C4-2B (cell line): ENCODE measurements around the gene EXOC3L2.
A peak's percentile ranks its signal among the peaks of the same experiment; 100 is the strongest.

Experiments
- H3K27ac ChIP-seq: fragments of 450-650 bp; 2 replicates; pipeline ENCODE4 v1.5.1; 2017
- ZFX ChIP-seq: fragments of 450-650 bp; IDR thresholded peaks from 2 replicates; pipeline ENCODE4 v1.6.1; 2017
- TF ChIP-seq, protein P1 (sequence below): fragments of 450-650 bp; conservative IDR thresholded peaks from 2 replicates; pipeline ENCODE4 v1.5.1; 2017; ENCODE audit warnings: mild to moderate bottlenecking

EXOC3L2 gene

DNA sequence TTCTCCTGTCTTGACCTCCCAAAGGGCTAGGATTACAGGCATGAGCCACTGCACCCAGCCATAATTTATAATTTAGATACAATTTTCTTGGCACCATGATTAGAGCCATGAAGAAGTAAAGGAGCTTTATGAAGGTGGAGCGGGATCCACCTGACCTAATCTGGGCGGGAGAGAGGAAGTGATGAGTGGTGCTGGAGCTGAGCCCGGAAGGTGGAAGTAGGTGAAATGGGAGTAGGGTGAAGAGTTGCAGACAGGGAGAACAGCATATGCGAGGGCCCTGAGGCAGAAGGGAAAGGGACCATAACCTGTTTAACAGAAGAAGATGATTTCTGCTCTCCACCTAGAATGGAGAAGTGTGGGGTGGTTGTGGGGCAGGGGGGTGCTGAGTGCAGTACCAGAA, 62.4 kb downstream of the EXOC3L2 start:
- no peak overlapping the region for H3K27ac ChIP-seq
- TF ChIP-seq ZFX, result no peak
- TF ChIP-seq, protein P1, sequence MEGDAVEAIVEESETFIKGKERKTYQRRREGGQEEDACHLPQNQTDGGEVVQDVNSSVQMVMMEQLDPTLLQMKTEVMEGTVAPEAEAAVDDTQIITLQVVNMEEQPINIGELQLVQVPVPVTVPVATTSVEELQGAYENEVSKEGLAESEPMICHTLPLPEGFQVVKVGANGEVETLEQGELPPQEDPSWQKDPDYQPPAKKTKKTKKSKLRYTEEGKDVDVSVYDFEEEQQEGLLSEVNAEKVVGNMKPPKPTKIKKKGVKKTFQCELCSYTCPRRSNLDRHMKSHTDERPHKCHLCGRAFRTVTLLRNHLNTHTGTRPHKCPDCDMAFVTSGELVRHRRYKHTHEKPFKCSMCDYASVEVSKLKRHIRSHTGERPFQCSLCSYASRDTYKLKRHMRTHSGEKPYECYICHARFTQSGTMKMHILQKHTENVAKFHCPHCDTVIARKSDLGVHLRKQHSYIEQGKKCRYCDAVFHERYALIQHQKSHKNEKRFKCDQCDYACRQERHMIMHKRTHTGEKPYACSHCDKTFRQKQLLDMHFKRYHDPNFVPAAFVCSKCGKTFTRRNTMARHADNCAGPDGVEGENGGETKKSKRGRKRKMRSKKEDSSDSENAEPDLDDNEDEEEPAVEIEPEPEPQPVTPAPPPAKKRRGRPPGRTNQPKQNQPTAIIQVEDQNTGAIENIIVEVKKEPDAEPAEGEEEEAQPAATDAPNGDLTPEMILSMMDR, result no peak

DNA sequence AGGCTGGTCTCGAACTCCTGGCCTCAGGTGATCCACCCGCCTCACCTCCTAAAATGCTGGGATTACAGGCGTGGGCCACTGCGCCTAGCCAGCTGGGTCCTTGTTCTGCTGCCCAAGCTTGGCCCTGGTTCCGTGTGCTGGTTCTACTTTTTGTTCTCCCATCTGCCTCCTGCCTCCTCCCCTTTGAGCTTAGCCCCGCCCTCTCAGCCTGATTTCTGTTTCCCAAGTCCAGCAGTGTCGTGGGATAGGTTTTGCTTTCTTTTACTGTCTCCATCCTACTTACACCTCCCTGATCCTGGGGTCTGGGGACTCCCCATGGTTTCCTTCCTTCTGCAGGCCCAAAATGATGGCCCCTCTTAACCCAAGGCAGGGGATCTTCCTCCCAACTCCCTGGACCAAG, 64.3 kb downstream of the EXOC3L2 start:
- H3K27ac ChIP-seq, result peak overlapping the region; percentile 88; the same call in 1 of the 2 replicates
- no peak for TF ChIP-seq ZFX
- TF ChIP-seq, protein P1, result no peak

DNA sequence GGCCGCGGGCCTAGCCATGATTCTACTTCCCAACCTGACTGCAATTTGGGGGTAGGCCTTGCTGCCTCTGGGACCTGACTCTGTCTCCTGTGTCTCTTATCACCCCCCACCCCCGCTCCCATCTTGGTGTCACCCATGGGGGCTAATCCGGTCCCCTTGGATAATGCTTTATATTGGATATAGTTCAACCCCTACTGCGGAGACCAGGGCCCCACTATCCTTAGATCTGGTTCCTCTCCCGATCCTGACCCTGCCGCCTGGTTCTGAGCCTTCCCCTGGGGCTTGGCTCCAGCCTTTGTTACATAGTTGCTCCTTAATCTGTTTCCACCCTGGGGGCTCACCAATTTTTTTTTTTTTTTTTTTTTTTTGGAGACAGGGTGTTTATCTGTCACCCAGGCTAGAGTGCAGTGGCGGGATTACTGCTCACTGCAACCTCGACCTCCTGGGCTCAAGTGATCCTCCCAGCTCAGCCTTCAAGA, 65.3 kb downstream of the EXOC3L2 start:
- peak overlapping the region; percentile 88 for H3K27ac ChIP-seq

DNA sequence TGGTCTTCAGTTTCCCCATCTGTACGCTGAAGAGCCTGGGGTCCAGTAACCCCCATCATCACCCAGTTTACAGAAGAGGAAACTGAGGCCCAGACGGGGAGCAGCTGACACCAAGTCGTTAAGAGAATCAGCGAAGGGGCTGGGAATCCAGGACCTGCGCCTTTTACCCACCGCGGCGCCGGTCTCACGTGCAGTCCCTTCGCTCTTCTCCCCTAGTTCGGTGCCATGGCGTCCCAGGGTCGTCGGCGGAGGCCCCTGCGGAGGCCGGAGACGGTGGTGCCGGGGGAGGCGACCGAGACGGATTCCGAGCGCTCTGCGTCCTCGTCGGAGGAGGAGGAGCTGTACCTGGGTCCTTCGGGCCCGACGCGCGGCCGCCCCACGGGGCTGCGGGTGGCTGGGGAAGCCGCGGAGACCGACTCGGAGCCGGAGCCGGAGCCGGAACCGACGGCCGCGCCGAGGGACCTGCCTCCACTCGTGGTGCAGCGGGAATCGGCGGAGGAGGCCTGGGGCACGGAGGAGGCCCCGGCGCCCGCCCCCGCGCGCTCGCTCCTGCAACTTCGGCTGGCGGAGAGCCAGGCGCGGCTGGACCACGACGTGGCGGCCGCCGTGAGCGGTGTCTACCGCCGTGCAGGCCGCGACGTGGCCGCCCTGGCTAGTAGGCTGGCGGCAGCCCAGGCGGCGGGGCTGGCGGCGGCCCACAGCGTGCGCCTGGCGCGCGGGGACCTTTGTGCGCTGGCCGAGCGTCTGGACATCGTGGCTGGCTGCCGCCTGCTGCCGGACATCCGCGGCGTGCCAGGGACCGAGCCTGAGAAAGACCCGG, 65.9 kb downstream of the EXOC3L2 start:
- peak overlapping the region; percentile 88 for H3K27ac ChIP-seq
- TF ChIP-seq, protein P1, result no peak
- peak; percentile 82 for TF ChIP-seq ZFX

More for the DNA sequence above, 65.3 kb downstream of the EXOC3L2 start:
- TF ChIP-seq ZFX, result no peak
- TF ChIP-seq, protein P1, result no peak

DNA sequence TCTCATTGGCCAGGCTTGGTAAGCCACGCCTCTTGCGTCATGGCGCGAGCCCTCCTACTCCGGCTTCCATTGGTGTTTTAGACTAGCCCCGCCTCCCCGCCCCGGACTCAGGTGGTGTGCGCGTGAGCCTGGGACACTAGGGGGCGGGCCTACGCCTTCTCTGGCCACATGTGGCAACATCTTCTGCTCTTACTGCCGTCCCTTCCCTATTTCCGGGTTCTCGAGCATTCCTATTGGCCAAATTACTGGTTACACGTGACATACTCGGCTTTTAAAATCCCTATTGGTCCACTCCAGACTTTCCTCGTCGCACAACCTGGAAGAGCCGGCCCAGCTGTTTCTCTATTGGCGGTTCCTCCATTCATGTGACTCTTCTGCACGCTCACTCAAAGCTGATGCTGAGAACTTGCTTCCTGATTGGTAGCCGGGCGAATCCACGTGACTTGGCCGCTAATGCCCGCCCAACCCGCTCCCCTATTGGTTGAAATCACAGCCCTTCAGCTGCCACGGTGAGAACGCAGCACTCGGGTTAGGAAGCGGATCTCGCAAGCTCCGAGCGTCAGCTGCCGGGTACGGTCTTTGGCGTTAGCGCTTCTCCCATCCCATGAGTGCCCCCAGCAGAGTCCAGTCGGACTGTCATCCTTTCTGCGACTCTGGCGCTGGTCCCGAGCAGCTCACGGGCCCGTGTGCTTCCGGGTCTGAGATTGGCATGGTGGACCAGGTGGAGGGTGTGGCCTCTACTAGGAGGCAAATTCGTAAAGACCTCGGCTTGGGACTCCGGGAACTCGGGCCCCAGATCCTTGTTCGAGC, 66.7 kb downstream of the EXOC3L2 start, which contains the start of gene BLOC1S3:
Gene BLOC1S3, plus strand, starts transcription at position 523 of the 810 bp plus-strand sequence. CDS start 513 bp downstream, outside the sequence.
- H3K27ac ChIP-seq, result peak within 1 kb of the TSS; percentile 88

DNA sequence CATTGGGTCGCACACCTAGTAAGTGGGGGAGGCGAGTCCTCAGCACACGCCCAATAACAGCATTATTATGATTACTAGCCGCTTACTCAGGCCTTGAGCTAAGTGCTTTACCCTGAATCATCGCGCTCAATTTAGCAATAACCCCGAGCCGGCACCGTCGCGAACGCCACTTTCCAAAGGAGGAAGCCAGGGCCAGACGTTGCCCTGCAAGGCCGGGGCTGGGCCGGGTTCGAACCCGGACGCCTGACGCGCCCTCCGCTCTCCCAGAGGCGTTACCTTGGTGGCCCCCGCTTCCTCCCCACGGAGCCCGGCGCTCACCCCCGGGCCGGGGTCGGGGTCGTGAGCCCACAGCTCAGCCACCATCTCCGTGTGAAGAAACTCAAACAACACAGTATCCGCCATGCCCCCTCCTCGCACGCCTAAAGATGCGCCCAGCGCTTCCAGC, 67.4 kb downstream of the EXOC3L2 start, which contains the start of gene TRAPPC6A:
Gene TRAPPC6A, minus strand, starts transcription at position 421 of the 445 bp plus-strand sequence. Its CDS starts 19 bp downstream, at position 402.
- TF ChIP-seq, protein P1, result no peak
- peak; percentile 45; the same call in 1 of the 2 replicates for TF ChIP-seq ZFX
- peak within 1 kb of the TSS; percentile 88 for H3K27ac ChIP-seq

More for the DNA sequence above, 66.7 kb downstream of the EXOC3L2 start, which contains the start of gene BLOC1S3:
- TF ChIP-seq, protein P1, result no peak; the same call in 1 of the 2 replicates
- no peak for TF ChIP-seq ZFX
